ENCODE data around the gene BRME1. TPM values are rescaled to one million over a fixed set of nuclear protein-coding genes. Genes with fewer than 3 reads are reported as not detected.

Gene BRME1
- total RNA-seq, 1 experiment from 2014 or later = 17.4 TPM

- DNase-seq = peak; percentile 79 to 85
- CTCF ChIA-PET = interaction anchor here (0.6 kb wide), 1 partner anchor 151 kb away, joined by 5 read pairs; no protein-coding TSS in a partner anchor
- TF ChIP-seq CTCF (IDR thresholded peaks at IDR 0.05; ENCODE audit: insufficient read depth in 1 of 2, low read depth in 1 of 2, low read length in 1 of 2, severe bottlenecking in 1 of 2, unreplicated experiment in 1 of 2) = no peak
- Histone ChIP-seq H3K4me1 (peaks cover 20% of the 10 kb centered on the region), H3K27me3 (replicated peaks; ENCODE audit: control insufficient read depth, insufficient read depth, low read length) (no peaks in the 10 kb centered on the region), H3K36me3 (ENCODE audit: control insufficient read depth, insufficient read depth, low read length) (no peaks in the 10 kb centered on the region), H3K4me3 (ENCODE audit: low read depth, low read length) (no peak overlapping the region), H3K9me3 (no peaks in the 10 kb centered on the region)
- H3K4me3 Mint-ChIP-seq (ENCODE audit: unreplicated experiment) = peak overlapping the region; percentile 14
- POLR2A ChIA-PET = interaction anchor here (0.6 kb wide), 1 partner anchor 114 kb away, joined by 3 read pairs; no protein-coding TSS in a partner anchor
- peak overlapping the region; percentile 61 for H3K27ac Mint-ChIP-seq (ENCODE audit: unreplicated experiment)
- H3K27me3 Mint-ChIP-seq (ENCODE audit: insufficient read depth, unreplicated experiment) = no peaks in the 10 kb centered on the region
- H3K4me1 Mint-ChIP-seq (ENCODE audit: low read depth, unreplicated experiment) = peaks cover 7% of the 10 kb centered on the region
- H3K36me3 Mint-ChIP-seq (ENCODE audit: insufficient read depth, unreplicated experiment) = no peaks in the 10 kb centered on the region
- H3K9me3 Mint-ChIP-seq (ENCODE audit: unreplicated experiment) = no peaks in the 10 kb centered on the region
- BruUV-seq (replicated peaks) = no TSS peak
- intact Hi-C loops (cut with micrococcal nuclease; ENCODE audit: unreplicated experiment) = no loop called here
These were observed 13.0 kb downstream of the BRME1 start for GRCh38 chr19:13892870-13893269.

- BruUV-seq (replicated peaks) = no TSS peak
- TF ChIP-seq CTCF (IDR thresholded peaks at IDR 0.05; ENCODE audit: insufficient read depth in 1 of 2, low read depth in 1 of 2, low read length in 1 of 2, severe bottlenecking in 1 of 2, unreplicated experiment in 1 of 2) = no peak
- intact Hi-C loops (cut with micrococcal nuclease; ENCODE audit: unreplicated experiment) = no loop called here
- no peaks in the 10 kb centered on the region for H3K27me3 ChIP-seq (replicated peaks; ENCODE audit: control insufficient read depth, insufficient read depth, low read length)
- ChIA-PET CTCF (no interaction called here), POLR2A (no interaction called here)
- Mint-ChIP-seq H3K4me3 (ENCODE audit: unreplicated experiment) (no peak overlapping the region), H3K27ac (ENCODE audit: unreplicated experiment) (no peak overlapping the region), H3K9me3 (ENCODE audit: unreplicated experiment) (no peaks in the 10 kb centered on the region), H3K27me3 (ENCODE audit: insufficient read depth, unreplicated experiment) (no peaks in the 10 kb centered on the region), H3K36me3 (ENCODE audit: insufficient read depth, unreplicated experiment) (no peaks in the 10 kb centered on the region), H3K4me1 (ENCODE audit: low read depth, unreplicated experiment) (peaks cover 7% of the 10 kb centered on the region)
- no peaks in the 10 kb centered on the region for H3K36me3 ChIP-seq (ENCODE audit: control insufficient read depth, insufficient read depth, low read length)
- H3K9me3 ChIP-seq = no peaks in the 10 kb centered on the region
- DNase-seq = no peak
- peaks cover 20% of the 10 kb centered on the region for H3K4me1 ChIP-seq
- no peak overlapping the region for H3K4me3 ChIP-seq (ENCODE audit: low read depth, low read length)
These were observed 15.8 kb downstream of the BRME1 start for GRCh38 chr19:13890136-13890535.

- TF ChIP-seq CTCF (IDR thresholded peaks at IDR 0.05; ENCODE audit: insufficient read depth in 1 of 2, low read depth in 1 of 2, low read length in 1 of 2, severe bottlenecking in 1 of 2, unreplicated experiment in 1 of 2) = no peak
- ChIA-PET CTCF (no interaction called here), POLR2A (no interaction called here)
- intact Hi-C loops (cut with micrococcal nuclease; ENCODE audit: unreplicated experiment) = no loop called here
- Histone ChIP-seq H3K4me3 (ENCODE audit: low read depth, low read length) (no peak overlapping the region), H3K4me1 (peaks cover 14% of the 10 kb centered on the region), H3K36me3 (ENCODE audit: control insufficient read depth, insufficient read depth, low read length) (no peaks in the 10 kb centered on the region), H3K27me3 (replicated peaks; ENCODE audit: control insufficient read depth, insufficient read depth, low read length) (no peaks in the 10 kb centered on the region), H3K9me3 (no peaks in the 10 kb centered on the region)
- peaks cover 6% of the 10 kb centered on the region for H3K36me3 Mint-ChIP-seq (ENCODE audit: insufficient read depth, unreplicated experiment)
- BruUV-seq (replicated peaks) = no TSS peak
- H3K9me3 Mint-ChIP-seq (ENCODE audit: unreplicated experiment) = no peaks in the 10 kb centered on the region
- no peak for DNase-seq
- H3K27ac Mint-ChIP-seq (ENCODE audit: unreplicated experiment) = no peak overlapping the region
- no peaks in the 10 kb centered on the region for H3K27me3 Mint-ChIP-seq (ENCODE audit: insufficient read depth, unreplicated experiment)
- H3K4me1 Mint-ChIP-seq (ENCODE audit: low read depth, unreplicated experiment) = peaks cover 14% of the 10 kb centered on the region
- no peak overlapping the region for H3K4me3 Mint-ChIP-seq (ENCODE audit: unreplicated experiment)
These were observed 17.6 kb downstream of the BRME1 start for GRCh38 chr19:13888281-13888680.
